T-helper 9 cell (primary cell): ENCODE measurements around the gene NEK10.
"Not testable (repeated sequence)": the region's sequence is repeated elsewhere in the genome, so short reads cannot be mapped to it uniquely, and the experiment has no call there.

Source experiments
- DNase-seq: peaks from one replicate; pipeline ENCODE4 v3.0.0-alpha.2; 2020
- total RNA-seq, 2 donors: gene quantifications; one replicate each; lab custom pipeline; 2026; lab: John Stamatoyannopoulos, UW

The NEK10 gene, protein sequence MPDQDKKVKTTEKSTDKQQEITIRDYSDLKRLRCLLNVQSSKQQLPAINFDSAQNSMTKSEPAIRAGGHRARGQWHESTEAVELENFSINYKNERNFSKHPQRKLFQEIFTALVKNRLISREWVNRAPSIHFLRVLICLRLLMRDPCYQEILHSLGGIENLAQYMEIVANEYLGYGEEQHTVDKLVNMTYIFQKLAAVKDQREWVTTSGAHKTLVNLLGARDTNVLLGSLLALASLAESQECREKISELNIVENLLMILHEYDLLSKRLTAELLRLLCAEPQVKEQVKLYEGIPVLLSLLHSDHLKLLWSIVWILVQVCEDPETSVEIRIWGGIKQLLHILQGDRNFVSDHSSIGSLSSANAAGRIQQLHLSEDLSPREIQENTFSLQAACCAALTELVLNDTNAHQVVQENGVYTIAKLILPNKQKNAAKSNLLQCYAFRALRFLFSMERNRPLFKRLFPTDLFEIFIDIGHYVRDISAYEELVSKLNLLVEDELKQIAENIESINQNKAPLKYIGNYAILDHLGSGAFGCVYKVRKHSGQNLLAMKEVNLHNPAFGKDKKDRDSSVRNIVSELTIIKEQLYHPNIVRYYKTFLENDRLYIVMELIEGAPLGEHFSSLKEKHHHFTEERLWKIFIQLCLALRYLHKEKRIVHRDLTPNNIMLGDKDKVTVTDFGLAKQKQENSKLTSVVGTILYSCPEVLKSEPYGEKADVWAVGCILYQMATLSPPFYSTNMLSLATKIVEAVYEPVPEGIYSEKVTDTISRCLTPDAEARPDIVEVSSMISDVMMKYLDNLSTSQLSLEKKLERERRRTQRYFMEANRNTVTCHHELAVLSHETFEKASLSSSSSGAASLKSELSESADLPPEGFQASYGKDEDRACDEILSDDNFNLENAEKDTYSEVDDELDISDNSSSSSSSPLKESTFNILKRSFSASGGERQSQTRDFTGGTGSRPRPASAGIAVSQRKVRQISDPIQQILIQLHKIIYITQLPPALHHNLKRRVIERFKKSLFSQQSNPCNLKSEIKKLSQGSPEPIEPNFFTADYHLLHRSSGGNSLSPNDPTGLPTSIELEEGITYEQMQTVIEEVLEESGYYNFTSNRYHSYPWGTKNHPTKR
- 0.48 to 2.0 reads per million in 2 donors for total RNA-seq

DNA sequence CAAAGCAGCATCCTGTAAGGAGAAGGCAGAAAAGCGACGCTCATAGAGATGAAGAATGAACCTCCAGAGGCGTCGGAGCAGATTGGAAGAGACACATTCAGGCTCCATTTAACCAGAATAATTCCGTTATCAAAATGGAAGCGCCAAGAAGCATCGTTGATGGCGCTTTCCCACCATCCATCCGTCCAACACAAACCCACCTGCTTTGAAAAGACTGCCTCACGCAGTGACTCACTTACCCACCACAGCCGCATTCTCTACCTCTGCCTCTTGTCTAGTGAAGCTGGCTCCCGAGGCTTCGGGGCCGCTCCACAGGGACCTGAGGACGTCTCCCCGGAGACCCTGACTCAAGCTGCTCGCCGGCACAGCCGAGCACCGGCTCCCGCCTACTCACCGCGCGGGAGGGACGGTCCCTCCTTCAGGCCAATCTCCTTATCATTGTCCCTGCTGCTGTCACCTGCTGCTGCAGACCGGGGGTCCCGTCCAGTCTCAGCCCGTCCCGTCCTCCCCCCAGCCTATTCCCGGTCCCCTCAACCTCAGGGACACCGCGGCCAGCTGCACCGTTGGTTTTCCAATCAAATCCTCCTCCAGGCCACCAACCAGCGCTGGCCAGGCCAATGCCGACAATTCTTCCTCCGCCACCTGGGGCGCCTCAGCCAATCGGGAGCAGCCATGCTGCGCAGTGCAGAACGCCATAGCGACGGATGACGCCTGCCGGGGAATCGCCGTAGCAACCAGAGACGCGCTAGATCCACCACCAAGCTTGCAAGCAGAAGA, at the start of gene NEK10:
NEK10 (minus strand) TSS at position 553 of the 777 bp plus-strand sequence. CDS start 16,501 bp downstream, outside the sequence.
- peak; percentile 89 for DNase-seq

DNA sequence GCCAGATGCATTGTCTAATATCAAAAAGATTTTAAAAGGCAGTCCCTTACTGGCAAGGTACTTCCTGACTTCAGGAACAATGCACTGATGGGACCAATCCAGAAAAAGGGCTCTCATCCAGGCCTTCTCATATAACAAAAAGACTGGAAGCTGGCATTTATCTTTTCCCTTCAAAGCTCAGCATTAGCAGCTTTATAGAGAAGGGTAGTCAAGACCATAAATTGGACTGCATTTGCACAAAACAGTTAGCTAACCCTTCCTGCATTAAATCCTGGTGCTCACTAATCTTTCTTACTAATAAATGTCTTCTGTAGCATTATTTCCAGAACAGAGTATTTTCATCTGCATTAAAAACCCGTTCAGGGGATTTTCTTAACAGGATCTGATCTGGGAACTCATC, 46.0 kb upstream of the NEK10 start:
- DNase-seq: no peak

DNA sequence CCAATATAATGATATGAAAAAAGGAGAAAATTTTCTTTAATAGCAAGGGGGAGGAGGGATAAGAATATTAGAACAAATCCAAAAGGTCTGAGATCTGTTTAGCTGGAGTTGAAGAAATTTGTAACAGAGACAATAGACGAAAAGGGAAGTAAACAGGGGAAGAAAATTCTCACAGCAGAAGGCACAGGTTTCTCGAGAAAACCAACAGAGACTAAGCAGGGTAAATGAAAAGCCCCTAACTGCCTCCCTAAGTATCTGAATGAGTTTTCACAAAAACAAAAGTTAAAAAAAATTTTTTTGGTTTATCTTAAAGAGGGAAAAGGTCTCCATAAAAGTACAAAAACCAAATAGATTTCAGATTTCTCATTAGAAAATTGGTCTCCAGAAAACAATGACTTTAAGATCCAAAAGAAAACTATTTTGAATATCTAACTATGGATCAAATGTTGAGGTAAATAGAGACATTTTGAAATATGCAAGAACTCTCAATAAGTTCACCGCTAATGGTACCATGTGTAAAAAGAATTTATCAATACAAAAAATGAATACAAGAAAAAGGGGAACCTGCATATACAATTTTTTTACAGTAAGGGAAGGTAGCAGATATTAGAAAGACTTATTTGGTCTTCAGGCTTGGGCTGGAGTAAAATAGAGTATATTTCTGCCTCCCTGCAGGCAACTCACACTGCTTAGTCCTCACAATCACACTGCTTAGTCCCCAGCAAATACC, 23.9 kb upstream of the NEK10 start:
- no peak for DNase-seq

DNA sequence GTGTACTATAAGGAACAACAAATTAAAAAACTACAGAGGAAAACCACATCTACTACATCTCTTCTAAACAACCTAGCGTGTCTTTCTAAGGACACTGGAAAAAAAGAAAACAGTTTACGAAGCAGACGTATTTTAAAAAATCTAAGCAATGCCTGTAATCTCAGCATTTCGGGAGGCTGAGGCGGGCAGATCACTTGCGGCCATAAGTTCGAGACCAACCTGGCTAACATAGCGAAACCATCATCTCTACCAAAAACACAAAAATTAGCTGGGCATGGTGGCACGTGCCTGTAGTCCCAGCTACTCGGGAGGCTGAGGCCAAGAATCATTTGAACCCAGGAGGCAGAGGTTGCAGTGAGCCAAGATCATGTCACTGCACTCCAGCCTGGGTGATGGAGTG, 23.2 kb upstream of the NEK10 start:
- DNase-seq: not testable (repeated sequence)

DNA sequence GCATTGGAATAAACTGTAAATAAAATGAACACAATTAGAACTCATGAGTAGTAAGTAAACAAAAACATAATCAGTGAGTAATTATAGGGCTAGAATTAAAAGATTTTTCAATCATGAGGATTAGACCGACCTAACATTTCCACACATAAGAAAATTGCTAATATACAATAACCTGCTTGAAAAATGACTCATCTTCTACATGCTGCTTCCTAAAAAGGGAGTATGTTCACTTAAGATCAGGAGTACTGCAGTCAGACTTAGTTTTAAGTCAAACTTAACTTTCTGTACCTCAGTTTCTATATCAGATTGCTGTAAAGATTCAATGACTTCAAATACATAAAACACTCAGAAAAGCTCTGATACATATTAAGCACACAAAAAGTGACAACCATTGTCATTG, 22.6 kb upstream of the NEK10 start:
- no peak for DNase-seq

DNA sequence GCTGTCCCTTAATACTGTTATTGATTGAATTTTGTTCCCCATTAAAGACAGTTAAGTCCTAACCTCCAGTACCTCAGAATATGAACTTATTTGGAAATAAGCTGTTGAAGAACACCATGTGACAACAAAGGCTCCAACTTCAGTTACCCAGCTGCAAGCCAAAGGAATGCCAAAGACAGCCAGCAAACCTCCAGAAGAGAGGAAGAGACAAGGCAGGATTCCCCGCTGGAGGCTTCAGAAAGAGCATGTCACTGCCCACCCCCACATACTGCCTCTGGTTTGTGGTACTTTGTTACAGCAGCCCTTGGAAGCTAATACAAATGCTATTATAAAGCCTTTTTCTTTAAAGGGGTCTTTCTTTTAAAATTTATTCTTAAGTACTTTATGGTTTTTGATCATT, 18.4 kb upstream of the NEK10 start:
- DNase-seq: no peak

DNA sequence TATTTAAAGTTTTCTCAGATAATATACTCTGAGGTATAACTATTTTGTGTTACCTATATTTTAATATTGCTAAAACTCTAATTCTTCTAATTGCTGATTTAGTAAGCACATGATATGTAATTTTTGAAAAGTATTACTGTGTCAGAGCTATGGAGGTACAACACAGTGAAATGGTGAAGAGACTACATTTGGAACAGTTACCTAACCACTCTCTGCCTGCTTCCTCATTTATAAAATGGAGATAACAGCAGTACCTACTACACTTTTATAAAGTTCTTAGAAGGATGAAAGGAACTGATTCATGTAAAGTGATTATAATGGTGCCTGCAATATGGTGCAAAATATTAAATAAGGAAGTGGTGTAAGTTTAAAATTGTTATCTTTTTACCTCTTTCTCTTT, 16.3 kb upstream of the NEK10 start:
- no peak for DNase-seq

DNA sequence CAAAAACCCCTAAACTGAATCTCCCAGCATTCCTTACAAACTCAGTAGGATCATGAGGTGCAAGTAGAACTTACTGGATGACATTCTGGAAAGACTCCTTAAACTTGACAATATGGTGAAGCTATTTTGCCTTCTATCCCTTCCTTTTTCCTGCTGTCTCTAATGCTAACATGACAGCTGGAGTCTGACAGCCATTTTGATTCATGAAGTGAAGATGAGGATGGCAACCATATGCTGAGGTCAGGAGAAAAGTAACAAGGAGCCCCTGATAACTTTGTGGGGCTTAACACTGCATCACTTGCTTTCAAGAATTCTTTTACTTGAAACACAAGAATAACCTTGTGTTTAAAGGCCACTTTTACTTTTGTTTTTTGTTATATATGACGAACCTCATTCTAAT, 15.0 kb upstream of the NEK10 start:
- no peak for DNase-seq

DNA sequence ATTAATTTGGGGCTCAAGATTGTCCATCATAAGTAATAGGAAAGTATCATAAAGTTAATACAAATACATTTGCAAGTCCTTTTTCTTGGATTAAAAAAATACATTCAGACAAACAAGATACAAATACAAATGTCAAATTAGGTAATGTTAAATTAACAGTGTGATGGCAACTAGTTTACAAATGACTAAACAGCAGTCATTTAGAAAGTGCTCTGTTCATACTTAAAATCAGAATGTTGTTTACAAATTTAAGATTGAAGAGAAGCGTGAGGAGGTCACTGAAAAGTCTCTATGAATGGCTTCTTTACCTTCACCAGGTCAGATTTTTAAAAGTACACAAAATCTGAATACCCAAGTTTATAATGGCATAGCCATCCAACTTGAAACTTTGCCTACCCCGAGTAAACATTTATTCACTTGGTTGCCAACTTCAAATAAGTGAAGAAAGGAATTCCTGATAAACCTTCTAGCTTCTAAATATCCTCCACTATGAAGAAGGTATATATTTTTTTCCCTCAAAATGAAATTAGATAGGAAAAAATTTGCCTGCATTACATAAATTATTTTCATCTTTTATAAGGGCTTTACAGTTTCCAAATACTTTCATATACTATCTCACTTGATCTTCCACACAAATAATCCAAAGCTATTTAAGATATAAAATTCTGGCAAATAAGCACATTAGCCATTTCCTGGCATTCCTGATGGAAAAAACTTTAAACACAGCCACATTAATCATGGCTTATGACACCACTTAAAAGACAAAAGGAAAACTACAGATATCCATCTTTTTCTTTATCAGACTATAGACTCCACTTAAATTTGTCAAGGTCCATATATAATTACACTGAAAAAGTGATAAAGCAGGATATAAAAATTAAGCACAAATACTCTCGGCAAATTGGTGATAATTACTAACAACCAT, 11.5 kb upstream of the NEK10 start:
- no peak for DNase-seq

DNA sequence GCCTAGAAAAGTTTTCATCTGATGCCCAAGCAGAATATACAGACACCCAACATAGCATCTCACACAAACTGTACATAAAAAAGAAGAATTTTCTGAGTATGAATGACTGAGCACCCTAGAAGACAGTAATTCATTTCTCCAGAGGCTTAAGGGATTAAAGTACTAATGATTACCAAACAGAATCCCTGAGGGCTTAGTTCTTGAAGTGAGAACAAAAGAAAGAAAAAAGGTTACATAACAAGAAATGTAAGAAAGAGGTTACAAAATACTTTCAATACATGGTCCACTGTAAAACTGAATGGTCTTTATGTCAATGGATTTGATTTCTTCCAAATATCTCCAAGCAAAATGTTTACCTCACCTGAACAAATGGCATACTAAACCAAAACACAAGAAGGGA, 9.1 kb upstream of the NEK10 start:
- DNase-seq: no peak

DNA sequence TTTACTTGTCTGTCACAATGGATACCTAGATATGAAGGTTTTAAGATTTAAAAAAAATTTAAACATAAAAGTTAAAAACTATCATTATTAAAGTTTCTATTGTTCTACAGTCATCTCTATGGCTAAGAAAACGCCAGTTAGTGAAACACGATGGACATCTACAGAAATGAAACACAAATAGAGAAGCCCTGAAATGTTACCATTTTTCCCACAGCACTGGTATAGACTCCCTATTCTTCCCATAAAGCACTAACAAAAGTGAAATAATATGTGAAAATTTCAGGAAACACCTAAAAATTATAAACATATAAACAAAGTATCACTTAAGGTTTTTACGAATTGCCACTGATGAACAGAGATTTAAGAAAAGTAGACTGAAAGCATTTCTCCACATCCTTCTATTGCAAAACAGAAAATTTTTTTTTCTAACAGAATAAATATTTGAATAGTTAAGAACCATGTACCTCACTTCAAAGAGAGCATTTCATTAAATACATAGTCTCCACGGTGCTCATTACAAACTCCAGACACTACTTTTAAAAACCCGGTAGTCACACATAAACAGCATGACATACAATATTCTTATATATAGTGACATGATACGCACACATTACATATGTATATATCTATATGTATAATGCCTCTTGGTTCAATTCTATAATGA, 7.1 kb upstream of the NEK10 start:
- DNase-seq: no peak

DNA sequence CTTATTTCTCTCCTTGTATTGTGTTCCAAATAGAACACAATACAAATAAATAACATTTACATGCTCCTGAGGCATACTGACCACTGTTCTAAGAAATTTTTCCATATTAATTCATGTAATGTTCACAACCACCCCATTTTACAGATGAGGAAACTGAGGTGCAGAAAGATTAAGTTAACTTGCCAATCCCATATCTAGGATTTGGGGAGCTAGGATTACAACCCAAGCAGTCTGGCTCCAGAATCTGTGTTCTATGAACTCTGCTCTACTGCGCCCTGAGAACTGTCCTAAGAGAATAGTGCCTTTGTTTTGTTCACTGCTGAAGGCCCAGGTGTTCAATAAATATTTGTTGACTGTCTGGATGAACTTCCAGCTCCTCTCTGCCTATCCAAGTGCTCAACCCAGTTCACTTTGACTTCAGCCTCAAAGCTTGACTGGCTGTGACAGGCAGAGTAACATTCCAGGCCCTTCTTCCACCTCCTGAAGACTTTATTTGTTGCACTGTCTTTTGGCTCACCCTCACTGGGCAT, 3.1 kb downstream of the NEK10 start:
- no peak for DNase-seq

DNA sequence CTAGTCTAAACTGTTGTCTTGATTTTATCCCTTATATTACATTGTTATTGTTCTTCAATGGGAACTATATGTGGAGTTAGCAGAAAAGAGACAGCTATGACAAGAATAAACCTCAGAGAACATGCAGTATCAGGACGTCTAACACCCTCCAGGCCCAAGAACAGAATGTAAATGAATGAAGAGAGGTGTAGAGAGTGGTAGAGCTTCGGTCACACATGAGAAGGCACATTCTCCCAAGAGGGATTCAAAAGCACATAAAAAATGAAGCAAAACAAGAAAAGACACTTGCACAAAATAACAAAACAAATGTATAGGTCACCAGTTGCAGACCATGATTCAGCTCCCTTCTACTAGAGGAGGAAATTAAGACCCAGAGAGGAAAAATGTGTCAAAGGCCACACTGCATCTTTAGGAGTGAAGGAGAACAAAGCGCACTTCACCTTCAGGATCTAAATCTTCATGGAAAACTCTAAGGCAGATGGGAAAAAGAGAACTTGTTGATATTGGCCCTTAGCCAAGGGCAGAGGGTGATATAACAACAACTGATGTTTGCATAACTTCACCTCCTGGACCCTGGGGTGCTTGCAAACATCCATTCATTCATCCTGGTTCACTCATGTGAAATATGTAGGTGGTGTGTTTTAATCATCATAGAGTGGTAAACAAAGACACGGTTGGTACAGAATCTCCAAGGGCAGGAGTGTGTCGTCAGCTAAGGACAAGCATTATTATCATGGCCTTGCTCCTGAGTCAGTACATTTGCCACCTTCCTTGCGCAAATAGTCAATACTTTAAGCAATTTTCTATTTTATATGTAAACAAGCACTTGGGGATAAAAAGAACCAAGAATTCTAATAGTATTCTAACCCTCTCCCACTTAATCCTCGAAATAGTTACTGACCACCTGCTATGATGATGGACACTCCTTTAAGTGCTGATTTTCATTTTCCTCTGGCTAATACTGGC, 8.8 kb downstream of the NEK10 start:
- no peak for DNase-seq

DNA sequence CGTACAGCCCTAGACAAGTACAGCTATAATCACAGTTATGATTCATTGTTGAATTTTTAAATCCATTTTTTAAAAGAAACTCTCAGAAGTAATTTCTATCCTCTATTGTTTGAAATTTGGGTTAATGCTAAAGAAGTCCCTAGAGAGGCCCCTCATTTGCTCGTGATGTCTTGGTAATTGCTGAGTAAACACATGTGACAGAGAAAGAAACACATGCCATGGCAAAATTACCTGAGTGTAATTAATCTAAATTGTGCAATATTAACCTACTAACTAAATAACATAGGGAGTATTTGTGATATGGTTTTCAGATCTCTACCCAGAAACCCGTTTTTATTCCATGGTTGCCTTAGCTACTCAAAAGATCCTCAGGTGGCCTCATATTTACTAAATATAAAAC, 10.8 kb downstream of the NEK10 start:
- no peak for DNase-seq

DNA sequence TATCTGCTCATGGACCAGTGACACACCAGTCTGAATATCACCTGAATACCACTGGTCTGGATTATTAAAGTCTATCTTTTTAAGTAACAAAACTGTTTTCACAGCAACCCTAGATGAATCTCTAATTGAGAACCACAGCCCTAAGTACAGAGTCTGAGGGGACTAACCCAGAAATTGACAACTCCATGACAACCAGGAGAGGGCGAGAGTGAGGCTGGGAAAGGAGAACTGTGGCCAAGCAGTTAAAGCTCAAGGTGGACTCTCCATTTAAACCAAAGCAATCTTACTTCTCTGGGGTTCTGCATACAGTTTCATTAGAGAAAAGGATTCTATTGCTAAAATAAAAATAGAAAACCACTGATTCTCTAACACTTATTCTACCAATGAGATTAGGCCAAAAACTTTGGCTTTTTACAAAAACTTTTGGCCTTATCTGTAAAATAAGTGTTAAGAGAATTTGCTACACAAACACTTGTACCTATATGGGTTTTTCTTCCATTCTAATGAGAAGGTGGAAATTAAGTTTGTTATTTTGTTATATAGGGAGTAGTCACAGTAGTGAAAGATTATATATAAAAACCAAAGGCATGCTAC, 11.4 kb downstream of the NEK10 start:
- DNase-seq: peak; percentile 36

DNA sequence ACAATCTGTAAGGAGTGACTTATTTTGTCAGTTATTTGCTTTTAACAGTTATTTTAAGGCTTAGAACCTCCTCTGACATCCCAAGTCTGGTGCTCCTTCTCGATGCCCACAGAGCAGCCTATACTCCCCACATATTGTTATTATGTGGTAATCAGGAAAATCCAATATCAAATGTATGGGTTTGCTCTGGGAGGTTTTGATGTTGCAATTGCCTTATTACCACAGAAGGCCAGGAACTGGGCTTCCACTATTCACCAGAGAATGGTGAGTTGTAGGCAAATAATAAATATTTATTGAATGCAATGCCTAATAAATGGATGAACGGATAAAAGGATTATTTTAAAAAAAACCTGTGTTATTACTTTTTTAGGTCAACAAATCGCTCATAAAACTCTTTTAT, 12.2 kb downstream of the NEK10 start:
- no peak for DNase-seq

DNA sequence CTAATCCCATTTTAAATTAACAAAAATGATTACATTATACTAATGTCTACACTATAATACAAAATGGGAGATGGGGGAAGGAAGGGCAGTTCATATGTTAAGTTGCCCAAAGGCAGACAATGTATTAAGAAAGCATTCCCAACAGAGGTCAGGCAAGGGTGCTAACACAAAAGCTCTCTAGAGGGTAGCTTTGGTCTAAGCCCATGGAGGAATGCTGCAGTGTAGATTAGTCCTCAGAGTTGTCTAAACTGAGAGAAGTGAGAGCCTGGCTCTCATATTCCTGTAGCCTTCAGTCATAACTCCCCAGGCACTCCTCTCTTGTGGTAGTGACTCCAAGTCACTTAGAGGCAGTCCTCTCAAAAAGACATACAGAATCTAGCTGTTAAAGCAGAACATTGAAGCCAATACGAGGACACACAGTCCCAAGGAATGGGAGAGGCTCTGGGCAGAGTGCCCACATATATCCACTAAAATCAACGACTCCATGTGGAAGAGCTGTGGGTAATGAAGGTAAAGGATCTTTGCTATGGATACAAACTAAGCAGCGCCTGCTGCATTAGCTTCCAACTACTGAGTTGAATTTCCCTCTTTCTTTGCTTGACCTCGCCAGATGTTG, 14.5 kb downstream of the NEK10 start:
- DNase-seq: no peak

DNA sequence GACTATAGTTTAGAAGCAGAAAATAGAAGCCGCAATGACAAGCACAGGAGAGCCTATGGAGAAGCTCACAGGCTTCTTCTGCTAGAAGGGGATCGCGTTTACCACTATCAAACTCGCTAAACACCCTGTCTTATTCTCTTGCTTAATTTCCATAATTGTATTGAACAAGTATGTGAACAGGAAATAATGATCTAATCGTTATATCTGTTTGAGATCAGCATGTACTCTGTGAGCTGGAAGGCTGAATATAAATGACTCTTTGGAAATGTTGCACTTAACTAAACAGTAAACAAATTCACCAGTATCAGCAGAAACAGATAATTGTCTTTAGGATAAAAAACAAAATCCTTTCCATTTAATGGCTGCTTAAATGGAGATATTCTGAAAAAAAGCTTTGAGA, 15.0 kb downstream of the NEK10 start:
- no peak for DNase-seq
